NCI-H524 treated with DMSO at 0.1 percent for 48 hours (cell line): Measurements from ENCODE around the gene PDIA6.
"Not testable (repeated sequence)": the region's sequence is repeated elsewhere in the genome, so short reads cannot be mapped to it uniquely, and the experiment has no call there.

Experiments used
- DNase-seq: peaks from one replicate; lab custom pipeline; 2025; lab: John Stamatoyannopoulos, UW

The PDIA6 gene

GRCh38 chr2:10810202-10811161 is 2.1 kb downstream of the PDIA6 start:
- peak; percentile 87 for DNase-seq

- DNase-seq, result no peak
These were observed 6.0 kb downstream of the PDIA6 start for GRCh38 chr2:10806543-10806942.

- DNase-seq, result not testable (repeated sequence)
These were observed 6.6 kb downstream of the PDIA6 start for GRCh38 chr2:10805990-10806389.

GRCh38 chr2:10802657-10803056 is 9.9 kb downstream of the PDIA6 start:
- no peak for DNase-seq

- no peak for DNase-seq
These were observed 12.4 kb downstream of the PDIA6 start for GRCh38 chr2:10800163-10800562.

GRCh38 chr2:10798783-10799182 is 13.8 kb downstream of the PDIA6 start:
- DNase-seq, result no peak

- DNase-seq, result no peak
These were observed 15.9 kb downstream of the PDIA6 start for GRCh38 chr2:10796703-10797102.

GRCh38 chr2:10795508-10796046 is 17.0 kb downstream of the PDIA6 start:
- DNase-seq, result no peak

- DNase-seq, result no peak
These were observed 17.7 kb downstream of the PDIA6 start for GRCh38 chr2:10794876-10795275.

- no peak for DNase-seq
These were observed 18.8 kb downstream of the PDIA6 start for GRCh38 chr2:10793816-10794215.

GRCh38 chr2:10792660-10793400 is 19.8 kb downstream of the PDIA6 start:
- no peak for DNase-seq

GRCh38 chr2:10792001-10792634 is 20.5 kb downstream of the PDIA6 start:
- DNase-seq, result no peak

- DNase-seq, result no peak
These were observed 22.2 kb downstream of the PDIA6 start for GRCh38 chr2:10790228-10790973.

- DNase-seq, result no peak
These were observed 23.7 kb downstream of the PDIA6 start for GRCh38 chr2:10788855-10789254.

GRCh38 chr2:10787176-10787968 is 25.2 kb downstream of the PDIA6 start:
- DNase-seq, result no peak

GRCh38 chr2:10786240-10786982 is 26.2 kb downstream of the PDIA6 start:
- no peak for DNase-seq

GRCh38 chr2:10785260-10785659 is 27.3 kb downstream of the PDIA6 start:
- DNase-seq, result no peak

GRCh38 chr2:10784719-10785118 is 27.9 kb downstream of the PDIA6 start:
- DNase-seq, result no peak

- DNase-seq, result no peak
These were observed 29.2 kb downstream of the PDIA6 start for GRCh38 chr2:10783421-10783820.

- DNase-seq, result no peak
These were observed 30.8 kb downstream of the PDIA6 start for GRCh38 chr2:10781746-10782145.
